Endothelial cell of umbilical vein (primary cell): ENCODE data around the gene LAX1. TPM values are rescaled to one million over a fixed set of nuclear protein-coding genes. Genes with fewer than 3 reads are reported as not detected.

Experiments
- Bru-seq: library from RNA; stranded (reverse); fragments of 400-500 nt; gene quantifications from one replicate; lab custom pipeline; 2021; lab: Mats Ljungman, UMichigan
- BruChase-seq, 2 experiments: library from RNA; stranded (reverse); fragments of 400-500 nt; gene quantifications; one replicate each; lab custom pipeline; 2021; lab: Mats Ljungman, UMichigan
- BruUV-seq: library from RNA; stranded (reverse); fragments of 400-500 nt; replicated peaks from 2 replicates; lab custom pipeline; 2021; lab: Mats Ljungman, UMichigan
- CTCF ChIA-PET: fragments of 300-600, 350-600 bp; sonication (Branson Sonifier 250); formaldehyde crosslinking; loops from one replicate; lab custom pipeline; 2021; ENCODE audit warnings: antibody characterized with exemption, inconsistent platforms; lab: Charles Lee
- POLR2A ChIA-PET: fragments of 300-600, 350-600 bp; sonication (Branson Sonifier 250); formaldehyde crosslinking; loops from one replicate; lab custom pipeline; 2021; ENCODE audit warnings: antibody characterized with exemption, inconsistent platforms; lab: Charles Lee
- DNase-seq: peaks from one replicate; pipeline ENCODE4 v3.0.0-alpha.2; 2011; ENCODE audit warnings: low read depth, low spot score
- FAIRE-seq: peaks from 2 replicates; lab custom pipeline; 2011; peaks lifted over from hg19 to GRCh38; lab: Jason Lieb, UNC
- H2AFZ ChIP-seq: 2 replicates; pipeline ENCODE4 v1.6.0; 2012; ENCODE audit warnings: low read depth, low read length, control low read depth, inconsistent platforms
- H3K27ac ChIP-seq: 2 replicates; pipeline ENCODE4 v1.5.1; 2011; ENCODE audit warnings: low read depth, mild to moderate bottlenecking, control low read depth, low read length, moderate library complexity; ENCODE audit not compliant: insufficient read depth
- H3K27me3 ChIP-seq, 2 experiments: 2 replicates each; pipeline versions ENCODE4 v1.6.0 to v1.6.1; 2011; ENCODE audit warnings: low read length in 2 of 2, mixed read lengths in 1 of 2; ENCODE audit not compliant: control insufficient read depth in 2 of 2, insufficient read depth in 2 of 2
- H3K36me3 ChIP-seq, 2 experiments: 2 replicates in 1 of 2; 3 replicates in 1 of 2; pipeline ENCODE4 v1.5.1; 2011; ENCODE audit warnings: low read length in 2 of 2, mild to moderate bottlenecking in 1 of 2, moderate library complexity in 1 of 2; ENCODE audit not compliant: control insufficient read depth in 2 of 2, insufficient read depth in 2 of 2; ENCODE audit errors: extremely low read depth in 1 of 2
- H3K4me1 ChIP-seq: 3 replicates; pipeline ENCODE4 v1.5.1; 2011; ENCODE audit warnings: mild to moderate bottlenecking, low read length; ENCODE audit not compliant: control insufficient read depth, insufficient read depth; ENCODE audit errors: extremely low read depth
- H3K4me2 ChIP-seq: 2 replicates; pipeline ENCODE4 v1.6.1; 2011; ENCODE audit warnings: low read length, control low read depth, mixed read lengths; ENCODE audit not compliant: insufficient read depth
- H3K4me3 ChIP-seq, 3 experiments: fragments of 200-600 bp in 1 of 3; sonication (generic), shearing (Covaris generic) in 1 of 3; replicated peaks in 1 of 3; 2 replicates each; pipeline ENCODE4 v1.5.1; 2011 to 2016; ENCODE audit warnings: control low read depth in 3 of 3, low read length in 3 of 3, mild to moderate bottlenecking in 2 of 3, inconsistent platforms in 1 of 3, low read depth in 1 of 3, moderate library complexity in 1 of 3; ENCODE audit not compliant: insufficient read depth in 1 of 3
- H3K79me2 ChIP-seq: 2 replicates; pipeline ENCODE4 v1.6.0; 2012; ENCODE audit warnings: low read length, inconsistent platforms; ENCODE audit not compliant: control insufficient read depth, insufficient read depth
- H3K9ac ChIP-seq: replicated peaks from 2 replicates; pipeline ENCODE3; 2011; ENCODE audit warnings: low read length, control low read depth; ENCODE audit not compliant: insufficient read depth; ENCODE audit errors: extremely low read depth
- H3K9me1 ChIP-seq: replicated peaks from 3 replicates; pipeline ENCODE4 v1.6.0; 2011; ENCODE audit warnings: mild to moderate bottlenecking, low read length; ENCODE audit not compliant: control insufficient read depth, insufficient read depth; ENCODE audit errors: extremely low read depth
- H3K9me3 ChIP-seq: replicated peaks from 2 replicates; pipeline ENCODE4 v1.5.1; 2012; ENCODE audit warnings: low read length, inconsistent platforms; ENCODE audit not compliant: control insufficient read depth, insufficient read depth
- H4K20me1 ChIP-seq: replicated peaks from 2 replicates; pipeline ENCODE3; 2011; ENCODE audit warnings: mild to moderate bottlenecking, low read length; ENCODE audit not compliant: control insufficient read depth, insufficient read depth; ENCODE audit errors: extremely low read depth
- CTCF ChIP-seq, 2 donors: IDR thresholded peaks; 1 replicate in 1 of 2; 2 replicates in 1 of 2; pipeline ENCODE4 v1.5.1; 2011; ENCODE audit warnings: low read length in 2 of 2, mild to moderate bottlenecking in 2 of 2, moderate library complexity in 2 of 2, control low read depth in 1 of 2, inconsistent platforms in 1 of 2, low read depth in 1 of 2; ENCODE audit not compliant: insufficient read depth in 1 of 2; ENCODE audit errors: extremely low read depth in 1 of 2
- EZH2 ChIP-seq: IDR thresholded peaks from 2 replicates; pipeline ENCODE4 v1.6.1; 2012; ENCODE audit warnings: borderline replicate concordance, low read depth, mild to moderate bottlenecking, moderate library complexity, low read length, inconsistent platforms; ENCODE audit not compliant: severe bottlenecking
- FOS ChIP-seq: IDR thresholded peaks from 2 replicates; pipeline ENCODE4 v1.6.1; 2011; ENCODE audit warnings: mild to moderate bottlenecking, low read length, moderate library complexity, borderline replicate concordance; ENCODE audit not compliant: insufficient read depth
- GATA2 ChIP-seq: IDR thresholded peaks from 2 replicates; pipeline ENCODE4 v1.7.0; 2011; ENCODE audit warnings: low read depth, mild to moderate bottlenecking, moderate library complexity, mixed read lengths, low read length; ENCODE audit not compliant: insufficient read length, insufficient read depth
- JUN ChIP-seq: IDR thresholded peaks from 2 replicates; pipeline ENCODE4 v1.6.1; 2011; ENCODE audit warnings: borderline replicate concordance, low read depth; ENCODE audit not compliant: insufficient read length, insufficient read depth
- MAX ChIP-seq: IDR thresholded peaks from 2 replicates; pipeline ENCODE4 v1.6.1; 2011; ENCODE audit not compliant: insufficient read depth, insufficient read length
- MYC ChIP-seq: IDR thresholded peaks from one replicate; pipeline ENCODE4 v1.6.1; 2011; ENCODE audit warnings: mild to moderate bottlenecking, low read depth, low read length
- POLR2A ChIP-seq: IDR thresholded peaks from 2 replicates; pipeline ENCODE4 v1.6.1; 2012; ENCODE audit warnings: low read depth, mild to moderate bottlenecking, control low read depth, low read length
- POLR2AphosphoS5 ChIP-seq: IDR thresholded peaks from 2 replicates; pipeline ENCODE4 v1.6.1; 2012; ENCODE audit warnings: low read depth, mild to moderate bottlenecking, control low read depth, low read length, moderate library complexity; ENCODE audit not compliant: insufficient read depth
- dilution Hi-C: fragments of 300-500 bp; cut with MboI; formaldehyde crosslinking; loops from one replicate; pipeline ENCODE4 v1.15.0; 2019; ENCODE audit warnings: low sequenced_read_pairs; ENCODE audit not compliant: extremely low pct_ligation_motif_present
- intact Hi-C: fragments of 100-400 bp; cut with micrococcal nuclease; formaldehyde crosslinking; loops from one replicate; pipeline ENCODE4 v1.10.0; 2022
- long read RNA-seq: library from polyadenylated mRNA; stranded (forward); transcript quantifications from one replicate; pipeline ENCODE4 v2.0.0, GENCODE V29; 2021
- polyA minus RNA-seq, 3 experiments: library from RNA; depleted of rRNA, polyadenylated mRNA; stranded (reverse); fragments of >200 nt; gene quantifications; 1 replicate in 1 of 3; 2 replicates in 2 of 3; pipeline ENCODE4 v1.2.3, GENCODE V29; 2011
- polyA plus RNA-seq, 4 experiments: library from polyadenylated mRNA; depleted of rRNA in 3 of 4; stranded (reverse) in 3 of 4; unstranded in 1 of 4; fragments of >200 nt; gene quantifications; 2 replicates each; pipeline versions ENCODE4 v1.2.1 to v1.2.3, GENCODE V29; 2011 to 2012; ENCODE audit warnings: missing spikeins in 1 of 4
- total RNA-seq: library from RNA; stranded (reverse); gene quantifications from 2 replicates; pipeline ENCODE4 v1.2.3, GENCODE V29; 2021

LAX1 gene
- total RNA-seq (not detected in 2 replicates), polyA plus RNA-seq (0.03 TPM in 1 of 2 replicates, not detected in the other), polyA minus RNA-seq (not detected in 2 replicates), Bru-seq, nascent RNA (percentile 17 among the genes with signal in this experiment), BruChase-seq, experiment 1, labeled RNA remaining after a 6-hour chase (not detected), BruChase-seq, experiment 2, labeled RNA remaining after a 2-hour chase (percentile 8 among the genes with signal in this experiment)
- polyA plus RNA-seq (2011; cell fraction: cytosol; rRNA removed): not detected in 2 replicates
- polyA plus RNA-seq (2011; cell fraction: nucleus; rRNA removed): 0.09 TPM in 1 of 2 replicates, not detected in the other
- polyA plus RNA-seq (2012): not detected in 2 replicates
- not detected for polyA minus RNA-seq (2011; cell fraction: cytosol; rRNA and poly(A)+ RNA removed)
- polyA minus RNA-seq (2011; cell fraction: nucleus; rRNA and poly(A)+ RNA removed): not detected in 2 replicates
- long read RNA-seq: 0 reads

- Histone ChIP-seq H3K4me3 (no peak within 1 kb of the TSS), H4K20me1 (no peaks in the 10 kb centered on the region), H3K9me1 (no peaks in the 10 kb centered on the region), H2AFZ (no peak within 1 kb of the TSS), H3K9me3 (no peaks in the 10 kb centered on the region), H3K36me3 (no peaks in the 10 kb centered on the region), H3K27me3 (peaks cover 4 to 6% of the 10 kb centered on the region in 2 experiments), H3K9ac (no peak within 1 kb of the TSS), H3K27ac (no peak within 1 kb of the TSS), H3K79me2 (no peaks in the 10 kb centered on the region), H3K4me1 (peaks cover 3% of the 10 kb centered on the region), H3K4me2 (no peak within 1 kb of the TSS)
- dilution Hi-C loops: no loop called here
- DNase-seq: peak; percentile 16
- POLR2A ChIA-PET: no interaction called here
- intact Hi-C loops: no loop called here
- no TSS peak for BruUV-seq
- no peak for FAIRE-seq
- TF ChIP-seq FOS (no peak), POLR2AphosphoS5 (no peak), GATA2 (no peak), POLR2A (no peak), JUN (no peak), MYC (no peak), CTCF (IDR thresholded peaks at IDR 0.05; ENCODE audit: extremely low read depth in 1 of 2, insufficient read depth in 1 of 2, low read depth in 1 of 2, low read length in 2 of 2) (no peak), EZH2 (no peak), MAX (no peak)
- CTCF ChIA-PET: no interaction called here
Observed at GRCh38 chr1:203765029-203765837, at the start of gene LAX1. TSS of gene LAX1 (plus strand) at chr1:203765183. CDS start at chr1:203765566, 383 bp downstream.
